GM18511 (cell line): ENCODE results near the gene RFESD.
A peak's percentile ranks its signal among the peaks of the same experiment; 100 is the strongest.

Source experiments
- ATAC-seq: cut with Tn5 transposase; IDR thresholded peaks from one replicate; pipeline ENCODE4 v1.9.1; 2021; ENCODE audit warnings: mild to moderate bottlenecking, moderate library complexity; ENCODE audit not compliant: unreplicated experiment

RFESD gene

GRCh38 chr5:95646569-95647431 is at the start of gene RFESD:
Gene RFESD (plus strand): TSS chr5:95646777. CDS start chr5:95652272, 5,495 bp downstream.
- ATAC-seq, result peak; percentile 97

GRCh38 chr5:95599252-95599651 is 47.3 kb upstream of the RFESD start:
- no peak for ATAC-seq

- ATAC-seq, result no peak
These were observed 46.0 kb upstream of the RFESD start for GRCh38 chr5:95600557-95600956.

GRCh38 chr5:95605786-95606185 is 40.8 kb upstream of the RFESD start:
- no peak for ATAC-seq

- ATAC-seq, result no peak
These were observed 40.2 kb upstream of the RFESD start for GRCh38 chr5:95606419-95606818.

- ATAC-seq, result no peak
These were observed 36.9 kb upstream of the RFESD start for GRCh38 chr5:95609711-95610110.

- ATAC-seq, result no peak
These were observed 36.0 kb upstream of the RFESD start for GRCh38 chr5:95610546-95610945.

GRCh38 chr5:95611396-95611795 is 35.2 kb upstream of the RFESD start:
- no peak for ATAC-seq

- no peak for ATAC-seq
These were observed 33.1 kb upstream of the RFESD start for GRCh38 chr5:95613514-95613913.

- ATAC-seq, result peak; percentile 62
These were observed 31.5 kb upstream of the RFESD start for GRCh38 chr5:95615164-95615467.

- no peak for ATAC-seq
These were observed 29.5 kb upstream of the RFESD start for GRCh38 chr5:95617057-95617456.

GRCh38 chr5:95619096-95619495 is 27.5 kb upstream of the RFESD start:
- no peak for ATAC-seq

- no peak for ATAC-seq
These were observed 27.0 kb upstream of the RFESD start for GRCh38 chr5:95619514-95620029.

GRCh38 chr5:95620030-95620869 is 26.3 kb upstream of the RFESD start, which contains the start of gene GPR150:
Gene GPR150 (plus strand): TSS chr5:95620087. CDS start chr5:95620276, 189 bp downstream.
- peak; percentile 72 for ATAC-seq

- ATAC-seq, result peak; percentile 51
These were observed 25.4 kb upstream of the RFESD start for GRCh38 chr5:95620870-95621838.

GRCh38 chr5:95621839-95622629 is 24.5 kb upstream of the RFESD start:
- no peak for ATAC-seq

- no peak for ATAC-seq
These were observed 22.9 kb upstream of the RFESD start for GRCh38 chr5:95623706-95624105.

GRCh38 chr5:95624368-95624767 is 22.2 kb upstream of the RFESD start:
- ATAC-seq, result no peak

- no peak for ATAC-seq
These were observed 19.9 kb upstream of the RFESD start for GRCh38 chr5:95626701-95627100.
